NCI-H526 treated with DMSO at 0.1 percent for 48 hours (cell line): ENCODE data around the gene PRMT1.

ENCODE experiments used
- DNase-seq: peaks from one replicate; lab custom pipeline; 2025; lab: John Stamatoyannopoulos, UW

PRMT1 gene

GRCh38 chr19:49669516-49669915, 7.6 kb upstream of the PRMT1 start:
- DNase-seq = no peak

- DNase-seq = peak; percentile 85
Measured at GRCh38 chr19:49672131-49672919, 4.7 kb upstream of the PRMT1 start.

DNA sequence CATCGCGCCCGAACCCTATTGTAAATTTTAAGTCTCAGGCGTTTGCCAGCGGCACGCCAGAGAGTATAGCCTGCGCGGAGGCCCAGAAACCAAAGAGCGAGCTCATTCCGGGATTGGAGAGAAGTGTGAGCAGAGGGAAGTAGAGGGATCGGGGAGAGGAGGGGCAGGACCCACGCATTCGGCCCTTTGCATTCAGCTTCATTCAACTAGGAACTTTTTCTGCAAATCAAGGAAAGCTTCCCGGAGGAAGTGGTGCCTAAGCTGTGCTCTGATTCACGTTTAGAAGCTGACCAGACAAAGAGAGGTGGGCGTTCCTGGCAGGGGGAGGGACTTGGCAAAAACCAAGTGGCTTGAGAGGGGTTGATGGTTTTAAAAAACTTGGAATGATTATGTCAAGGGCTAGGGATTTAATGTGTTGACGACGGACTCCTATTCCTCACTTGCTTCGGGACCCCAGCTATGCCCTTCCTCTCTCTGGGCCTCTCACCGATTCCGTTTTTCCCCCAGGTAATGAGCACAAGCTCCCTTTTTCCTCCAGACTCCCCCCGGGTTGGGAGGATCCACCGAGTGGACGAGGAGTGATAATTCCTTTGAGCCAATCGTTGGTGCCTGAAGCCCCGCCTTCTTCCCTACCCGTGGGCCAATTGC, 811 bp upstream of the PRMT1 start:
- peak; percentile 94 for DNase-seq

GRCh38 chr19:49676784-49677230, 264 bp upstream of the PRMT1 start:
- DNase-seq = peak; percentile 100

DNA sequence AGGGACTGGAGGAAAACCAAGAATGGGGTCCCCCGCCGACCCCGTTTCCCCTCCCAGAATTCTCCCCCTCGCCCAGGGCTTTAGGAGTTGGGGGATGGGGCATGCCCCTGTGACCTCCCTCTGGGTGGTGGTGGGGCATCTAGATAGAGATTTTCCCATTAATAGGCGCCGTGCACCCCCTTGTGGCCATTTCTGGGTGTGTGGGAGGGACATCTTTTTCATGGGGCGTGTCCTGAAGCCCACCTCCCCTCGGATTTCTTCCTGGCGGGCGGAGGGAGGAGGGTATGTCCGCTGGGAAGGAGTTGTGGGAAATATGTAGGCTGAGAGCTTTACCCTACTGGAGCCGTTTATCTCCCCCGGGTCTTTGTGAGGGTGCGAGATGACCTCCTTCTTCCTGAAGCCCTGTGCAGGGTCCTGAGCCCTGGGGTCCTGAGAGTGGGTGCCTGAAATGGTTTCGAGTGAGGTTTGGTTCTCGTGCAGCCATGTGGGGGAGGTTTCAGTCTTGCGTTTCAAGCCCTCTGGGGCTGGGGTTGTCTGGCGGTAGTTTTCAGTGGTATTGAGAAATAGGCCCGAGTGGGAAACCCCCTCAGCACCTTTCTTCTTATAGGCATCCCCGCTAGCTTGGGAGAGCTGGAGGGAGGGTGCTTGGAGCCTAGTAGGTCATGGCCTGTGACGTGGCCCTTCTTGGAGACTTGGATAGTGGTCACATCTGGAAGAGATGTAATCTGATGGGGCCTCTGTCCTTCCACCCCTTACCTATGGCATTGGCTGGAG, 1.0 kb downstream of the PRMT1 start:
- DNase-seq = peak; percentile 33

DNA sequence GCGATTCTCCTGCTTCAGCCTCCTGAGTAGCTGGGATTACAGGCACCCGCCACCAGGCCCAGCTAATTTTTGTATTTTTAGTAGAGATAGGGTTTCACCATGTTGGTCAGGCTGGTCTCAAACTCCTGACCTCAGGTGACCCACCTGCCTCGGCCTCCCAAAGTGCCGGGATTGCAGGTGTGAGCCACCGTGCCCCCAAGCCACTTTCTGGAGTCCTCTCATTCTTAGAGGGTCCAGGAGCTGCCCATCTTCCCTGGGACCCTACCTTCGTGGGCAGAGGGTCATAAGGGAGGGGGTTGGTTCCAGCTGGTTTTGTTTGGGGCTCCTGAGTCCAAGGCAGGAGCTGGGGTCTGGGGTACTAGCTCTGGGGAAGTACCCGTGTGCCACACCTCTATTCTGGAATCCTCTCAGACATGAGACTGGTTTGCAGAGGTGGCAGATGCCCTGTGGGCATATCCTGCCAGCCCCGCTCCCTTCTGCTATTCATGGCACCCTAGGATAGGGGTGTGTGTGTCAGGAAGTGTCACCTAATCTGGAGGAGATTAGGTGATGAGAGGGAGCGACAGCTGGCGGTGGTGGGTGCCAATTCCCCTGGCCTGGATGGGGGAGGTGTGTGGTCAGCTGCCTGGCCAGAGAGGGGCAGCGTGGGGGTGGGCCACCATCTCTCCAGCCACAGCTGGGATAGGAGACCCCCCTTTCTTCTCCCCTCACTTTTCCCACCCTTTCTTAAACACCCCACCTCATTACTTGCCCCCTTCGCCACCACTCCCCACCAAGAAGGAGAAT, 2.1 kb downstream of the PRMT1 start:
- no peak for DNase-seq

GRCh38 chr19:49679771-49680413, 2.8 kb downstream of the PRMT1 start:
- no peak for DNase-seq

DNA sequence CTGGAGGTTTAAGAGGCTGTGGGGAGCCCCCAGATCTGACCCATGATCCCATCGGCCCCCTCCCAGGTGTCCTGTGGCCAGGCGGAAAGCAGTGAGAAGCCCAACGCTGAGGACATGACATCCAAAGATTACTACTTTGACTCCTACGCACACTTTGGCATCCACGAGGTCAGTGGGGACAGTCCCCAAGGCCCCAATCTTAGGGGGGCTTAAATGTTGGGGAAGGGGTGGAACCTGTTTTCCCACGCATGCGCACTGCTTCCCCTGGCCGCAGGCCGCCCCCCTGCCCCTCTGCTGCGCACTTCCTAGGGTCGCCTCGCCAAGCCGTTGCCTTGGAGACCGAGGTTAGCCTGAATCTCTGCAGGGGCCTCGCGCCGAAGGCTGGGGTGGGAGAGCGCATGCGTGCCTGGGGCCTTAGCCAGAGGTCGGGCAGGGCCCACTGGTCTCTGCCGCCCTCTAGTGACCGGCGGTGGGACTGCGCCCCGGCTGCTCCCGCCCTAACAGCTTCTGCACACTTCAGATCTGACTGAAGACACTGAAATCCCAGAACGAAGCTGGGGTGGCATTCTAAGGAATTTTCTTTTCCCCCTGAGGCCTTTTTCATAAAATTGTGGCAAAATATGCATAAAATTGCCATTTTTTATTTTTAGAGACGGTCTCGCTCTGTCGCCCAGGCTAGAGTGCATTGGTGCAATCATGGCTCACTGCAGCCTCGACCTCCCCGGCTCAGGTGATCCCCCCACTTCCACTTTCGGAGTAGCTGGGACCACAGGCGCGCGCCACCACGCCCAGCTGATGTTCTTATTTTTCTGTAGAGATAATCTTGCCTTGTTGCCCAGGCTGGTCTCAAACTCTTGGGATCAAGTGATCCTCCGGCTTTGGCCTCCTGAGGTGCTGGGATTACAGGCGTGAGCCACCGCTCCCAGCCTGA, 3.6 kb downstream of the PRMT1 start:
- DNase-seq = peak; percentile 39

- no peak for DNase-seq
Measured at GRCh38 chr19:49681830-49682229, 4.8 kb downstream of the PRMT1 start.

DNA sequence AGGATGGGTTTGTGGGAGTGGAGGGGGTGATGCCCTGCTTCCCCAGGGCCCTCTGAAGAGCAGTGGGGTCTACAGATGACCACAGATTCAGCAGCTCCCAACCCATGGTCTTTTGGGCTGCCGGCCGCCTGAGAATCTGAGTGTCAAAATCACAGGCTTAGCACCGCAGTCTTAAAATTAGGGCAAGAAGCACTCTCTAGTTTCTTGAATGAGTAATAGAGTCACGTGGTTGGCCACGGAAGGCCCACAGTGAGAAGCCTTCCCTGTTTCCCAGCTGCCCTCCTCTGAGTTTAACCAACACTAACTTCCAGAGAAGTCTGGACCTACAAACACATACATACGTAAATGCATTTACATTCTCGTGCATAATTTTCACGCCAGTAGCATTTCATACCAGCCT, 5.2 kb downstream of the PRMT1 start:
- no peak for DNase-seq

DNA sequence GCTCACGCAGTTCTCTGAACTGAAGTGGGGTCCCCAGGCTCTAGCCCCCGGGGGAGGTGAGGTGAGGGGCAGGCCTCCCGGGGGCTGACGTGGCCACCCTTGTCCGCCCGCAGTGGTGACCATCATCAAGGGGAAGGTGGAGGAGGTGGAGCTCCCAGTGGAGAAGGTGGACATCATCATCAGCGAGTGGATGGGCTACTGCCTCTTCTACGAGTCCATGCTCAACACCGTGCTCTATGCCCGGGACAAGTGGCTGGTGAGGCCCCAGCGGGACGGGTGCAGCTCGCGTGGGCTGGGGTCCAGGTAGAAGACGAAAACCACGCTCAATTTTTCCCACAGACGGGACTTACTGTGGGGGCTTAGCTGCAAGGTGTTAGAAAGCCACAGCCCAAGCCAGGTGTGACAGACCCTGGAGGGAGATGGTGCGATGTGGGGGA, 6.8 kb downstream of the PRMT1 start:
- DNase-seq = no peak

DNA sequence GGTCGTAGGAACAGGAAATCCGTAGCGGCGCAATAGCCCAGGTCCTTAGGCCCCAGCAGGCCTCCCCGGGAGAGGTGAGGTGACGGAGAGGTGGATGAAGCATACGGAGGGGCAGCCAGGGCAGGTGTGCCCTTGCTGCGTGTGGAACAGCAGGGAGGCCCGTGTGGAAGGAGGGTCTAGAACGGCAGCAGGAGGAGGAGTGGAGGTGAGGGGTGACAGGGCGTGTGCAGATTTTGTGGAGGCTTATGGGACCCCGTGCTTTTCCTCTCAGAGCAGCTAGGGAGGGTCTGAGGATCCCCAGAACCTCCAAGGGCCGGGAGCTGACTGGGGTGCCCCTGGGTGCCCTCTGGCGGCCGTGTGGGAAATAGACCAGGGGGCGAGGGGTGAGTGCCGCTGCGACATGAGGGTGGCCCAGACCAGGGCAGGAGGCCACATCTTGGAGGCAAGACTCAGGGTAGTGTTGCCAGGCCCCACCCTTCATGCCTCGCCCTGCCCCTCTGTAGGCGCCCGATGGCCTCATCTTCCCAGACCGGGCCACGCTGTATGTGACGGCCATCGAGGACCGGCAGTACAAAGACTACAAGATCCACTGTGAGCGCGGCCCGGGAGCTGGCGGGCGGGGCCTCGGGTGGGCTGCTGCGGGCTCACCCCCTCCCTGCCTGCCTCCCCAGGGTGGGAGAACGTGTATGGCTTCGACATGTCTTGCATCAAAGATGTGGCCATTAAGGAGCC, 7.3 kb downstream of the PRMT1 start:
- no peak for DNase-seq

DNA sequence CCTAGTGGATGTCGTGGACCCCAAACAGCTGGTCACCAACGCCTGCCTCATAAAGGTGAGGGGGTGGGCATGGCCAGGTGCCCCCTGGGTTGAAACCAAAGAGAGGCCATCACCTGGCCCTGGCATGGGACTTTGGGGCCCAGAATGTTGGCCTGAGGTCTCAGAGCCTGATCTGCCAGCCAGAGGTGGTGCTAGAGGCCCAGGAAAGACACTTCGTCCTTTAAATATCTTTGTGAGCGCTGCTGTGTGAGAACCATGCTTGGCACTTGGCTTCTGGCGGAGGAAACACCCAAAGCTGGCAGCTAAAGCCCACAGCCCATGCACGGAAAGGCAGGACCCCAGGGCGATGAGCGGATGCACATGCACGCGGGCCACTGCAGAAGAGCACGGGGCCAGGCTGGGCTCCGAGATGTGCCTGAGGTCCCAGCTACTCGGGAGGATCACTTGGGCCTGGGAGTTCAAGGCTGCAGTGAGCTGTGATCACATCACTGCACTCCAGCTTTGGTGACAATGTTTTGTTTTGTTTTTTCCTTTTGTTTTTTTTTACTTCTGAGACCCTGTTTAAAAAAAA, 8.0 kb downstream of the PRMT1 start:
- no peak for DNase-seq

GRCh38 chr19:49685845-49686332, 8.8 kb downstream of the PRMT1 start:
- no peak for DNase-seq

DNA sequence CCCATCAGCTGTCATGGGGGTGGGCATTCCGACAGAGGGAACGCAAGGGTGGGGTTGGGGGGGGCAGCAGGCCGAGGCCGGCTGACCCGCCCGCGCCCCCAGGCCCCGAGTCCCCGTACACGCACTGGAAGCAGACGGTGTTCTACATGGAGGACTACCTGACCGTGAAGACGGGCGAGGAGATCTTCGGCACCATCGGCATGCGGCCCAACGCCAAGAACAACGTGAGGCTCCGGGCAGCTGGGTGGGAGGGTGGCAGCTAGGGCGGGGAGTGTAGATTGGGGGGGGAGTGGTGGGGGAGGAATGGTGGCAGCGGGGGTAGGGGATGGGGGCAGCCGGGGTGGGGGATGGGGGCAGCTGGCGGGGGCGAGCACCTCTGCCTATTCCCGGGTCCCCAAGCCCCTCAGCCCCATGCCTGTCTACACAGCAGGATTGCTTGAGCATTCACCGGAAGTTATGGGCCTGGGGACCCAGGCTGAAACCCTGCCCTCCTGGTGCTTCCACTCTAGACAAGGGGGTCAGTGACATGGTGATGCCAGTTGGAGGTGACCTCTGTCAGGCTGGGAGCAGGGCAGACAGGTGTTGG, 9.5 kb downstream of the PRMT1 start:
- DNase-seq = no peak

GRCh38 chr19:49687150-49687549, 10.1 kb downstream of the PRMT1 start:
- DNase-seq = no peak

GRCh38 chr19:49687566-49688316, 10.7 kb downstream of the PRMT1 start:
- DNase-seq = no peak

DNA sequence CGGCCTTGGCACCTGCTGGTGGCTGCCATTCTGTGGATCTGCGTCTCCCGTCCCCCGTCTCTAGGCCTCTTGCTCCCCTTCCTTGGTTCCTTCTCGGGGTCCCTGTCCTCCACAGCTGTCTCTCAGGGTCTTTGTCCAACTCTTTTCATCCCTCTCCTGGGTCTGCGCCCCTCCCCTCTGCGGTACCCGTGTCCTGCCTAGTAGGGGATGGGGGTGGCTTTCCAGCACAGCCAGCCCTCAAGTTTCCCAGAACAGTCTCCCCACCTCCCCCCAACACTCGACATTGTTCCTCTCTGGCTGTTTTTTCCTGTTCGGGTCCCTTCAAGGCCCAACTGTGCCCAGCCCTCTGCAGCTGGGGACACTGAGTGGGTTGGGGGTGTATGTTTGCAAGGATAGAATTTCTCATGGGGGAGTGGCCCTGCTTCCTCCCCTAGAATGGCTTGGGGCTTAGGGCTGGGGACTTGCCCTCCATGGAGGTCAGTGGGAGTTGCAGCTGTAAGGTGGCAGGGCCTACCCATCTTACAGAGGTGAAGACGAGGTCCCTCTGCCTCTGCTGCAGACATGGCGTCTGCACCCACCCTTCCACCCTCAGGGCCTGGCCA, 11.6 kb downstream of the PRMT1 start:
- no peak for DNase-seq
